Activated naive CD8-positive, alpha-beta T cell treated with anti-CD3 and anti-CD28 coated beads, Interleukin-2, amount 10 ng/mL, durations not matched to agents 7 days and 5 days (primary cell): ENCODE data around the gene CCDC57. TPM values are rescaled to one million over a fixed set of nuclear protein-coding genes. Genes with fewer than 3 reads are reported as not detected.
"Not testable (repeated sequence)": the region's sequence is repeated elsewhere in the genome, so short reads cannot be mapped to it uniquely, and the experiment has no call there.

Source experiments
- ATAC-seq: fragments of 150-1000 bp; cut with Tn5 transposase; one replicate; pipeline ENCODE4 v1.10.0; 2021; ENCODE audit warnings: low read depth, moderate library complexity
- POLR2A ChIA-PET: fragments of 350-600 bp; sonication (Branson Sonifier 250); formaldehyde crosslinking; loops from one replicate; lab custom pipeline; 2021; ENCODE audit warnings: antibody characterized with exemption; lab: Charles Lee
- DNase-seq: peaks from one replicate; pipeline ENCODE4 v3.0.0; 2021
- H3K27ac Mint-ChIP-seq: one replicate; pipeline ENCODE4 v1.8.0; 2022; ENCODE audit warnings: mild to moderate bottlenecking, mixed read lengths
- H3K27me3 Mint-ChIP-seq: one replicate; pipeline ENCODE4 v1.8.0; 2022; ENCODE audit warnings: mild to moderate bottlenecking, moderate library complexity, mixed read lengths
- H3K36me3 Mint-ChIP-seq: one replicate; pipeline ENCODE4 v1.8.0; 2021; ENCODE audit warnings: mild to moderate bottlenecking, mixed read lengths
- H3K4me1 Mint-ChIP-seq: one replicate; pipeline ENCODE4 v1.8.0; 2021; ENCODE audit warnings: mixed read lengths
- H3K4me3 Mint-ChIP-seq: one replicate; pipeline ENCODE4 v1.8.0; 2022; ENCODE audit warnings: mild to moderate bottlenecking, moderate library complexity, mixed read lengths
- H3K9me3 Mint-ChIP-seq: one replicate; pipeline ENCODE4 v1.8.0; 2021; ENCODE audit warnings: mixed read lengths
- total RNA-seq, 2 experiments: library from RNA; stranded (reverse); gene quantifications; one replicate each; pipeline ENCODE4 v1.2.3, GENCODE V29; 2021

Gene CCDC57
- 10 to 100 TPM; 79.5 to 81.7 TPM for total RNA-seq

DNA sequence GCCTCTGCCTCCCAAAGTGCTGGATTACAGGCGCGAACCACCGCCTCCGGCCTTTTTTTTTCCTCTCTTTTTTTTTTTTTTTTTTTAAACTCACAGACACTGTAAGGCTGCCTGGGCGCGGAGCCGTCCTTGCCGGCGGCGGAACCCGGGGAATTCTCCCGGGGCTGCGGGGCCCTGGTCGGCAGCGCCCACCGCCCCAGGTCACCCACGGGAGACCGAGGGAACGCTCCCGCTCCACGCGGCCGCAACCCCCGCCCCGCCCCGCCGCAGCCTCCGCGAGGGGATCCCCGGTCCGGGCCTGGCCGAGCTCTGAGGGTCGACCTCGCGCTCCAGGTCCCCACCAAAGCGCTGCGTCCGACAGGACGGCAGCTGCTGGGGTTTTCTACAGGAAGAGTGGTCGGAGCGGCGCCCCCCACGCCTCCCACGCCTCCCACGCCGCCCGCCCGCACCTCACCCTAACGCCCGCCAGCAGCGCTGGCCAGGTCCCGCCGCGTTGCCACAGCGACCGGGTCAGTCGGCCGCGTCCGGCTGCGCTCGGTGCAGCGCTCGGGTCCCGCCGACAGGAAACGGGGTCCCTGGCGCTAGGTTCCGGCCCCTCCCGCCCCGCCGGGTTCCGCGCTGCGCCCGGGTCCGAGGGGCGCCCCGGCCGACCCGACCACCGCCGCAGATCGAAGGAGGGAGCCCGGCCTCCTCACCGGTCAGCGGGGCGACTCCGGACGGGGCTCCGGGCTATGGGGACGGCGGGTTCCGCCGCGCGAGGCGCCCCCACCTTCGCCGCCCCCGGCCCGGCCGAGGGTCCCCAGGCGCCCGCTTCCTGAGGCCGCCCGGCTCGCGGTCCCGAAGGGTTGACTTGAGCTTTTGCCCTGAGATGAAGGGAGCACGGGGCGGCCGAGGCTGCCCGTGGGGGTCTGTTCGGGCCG lies at the start of gene CCDC57:
TSS of gene CCDC57 (minus strand) at position 512 of the 920 bp plus-strand sequence. CDS start 10,898 bp downstream, outside the sequence.
- peak within 1 kb of the TSS; percentile 83 for H3K4me3 Mint-ChIP-seq
- peaks cover 32% of the 10 kb centered on the region for H3K4me1 Mint-ChIP-seq
- peaks cover 5% of the 10 kb centered on the region for H3K36me3 Mint-ChIP-seq
- no peaks in the 10 kb centered on the region for H3K9me3 Mint-ChIP-seq
- POLR2A ChIA-PET: interaction anchor here (0.9 to 3.9 kb wide), 8 partner anchors 11 to 90 kb away, joined by 3 to 15 read pairs (median 7); partner anchors contain the start of gene SLC16A3
- ATAC-seq (peak; percentile 76), DNase-seq (peak; percentile 86)
- H3K27ac Mint-ChIP-seq: peak within 1 kb of the TSS; percentile 86
- no peaks in the 10 kb centered on the region for H3K27me3 Mint-ChIP-seq

GRCh38 chr17:82262344-82262743 lies 49.7 kb upstream of the CCDC57 start:
- no peaks in the 10 kb centered on the region for H3K27me3 Mint-ChIP-seq
- DNase-seq (no peak), ATAC-seq (no peak)
- peaks cover 53% of the 10 kb centered on the region for H3K36me3 Mint-ChIP-seq
- H3K27ac Mint-ChIP-seq: no peak overlapping the region
- POLR2A ChIA-PET: no interaction called here
- H3K4me3 Mint-ChIP-seq: no peak overlapping the region
- peaks cover 13% of the 10 kb centered on the region for H3K4me1 Mint-ChIP-seq
- peaks cover 5% of the 10 kb centered on the region for H3K9me3 Mint-ChIP-seq

DNA sequence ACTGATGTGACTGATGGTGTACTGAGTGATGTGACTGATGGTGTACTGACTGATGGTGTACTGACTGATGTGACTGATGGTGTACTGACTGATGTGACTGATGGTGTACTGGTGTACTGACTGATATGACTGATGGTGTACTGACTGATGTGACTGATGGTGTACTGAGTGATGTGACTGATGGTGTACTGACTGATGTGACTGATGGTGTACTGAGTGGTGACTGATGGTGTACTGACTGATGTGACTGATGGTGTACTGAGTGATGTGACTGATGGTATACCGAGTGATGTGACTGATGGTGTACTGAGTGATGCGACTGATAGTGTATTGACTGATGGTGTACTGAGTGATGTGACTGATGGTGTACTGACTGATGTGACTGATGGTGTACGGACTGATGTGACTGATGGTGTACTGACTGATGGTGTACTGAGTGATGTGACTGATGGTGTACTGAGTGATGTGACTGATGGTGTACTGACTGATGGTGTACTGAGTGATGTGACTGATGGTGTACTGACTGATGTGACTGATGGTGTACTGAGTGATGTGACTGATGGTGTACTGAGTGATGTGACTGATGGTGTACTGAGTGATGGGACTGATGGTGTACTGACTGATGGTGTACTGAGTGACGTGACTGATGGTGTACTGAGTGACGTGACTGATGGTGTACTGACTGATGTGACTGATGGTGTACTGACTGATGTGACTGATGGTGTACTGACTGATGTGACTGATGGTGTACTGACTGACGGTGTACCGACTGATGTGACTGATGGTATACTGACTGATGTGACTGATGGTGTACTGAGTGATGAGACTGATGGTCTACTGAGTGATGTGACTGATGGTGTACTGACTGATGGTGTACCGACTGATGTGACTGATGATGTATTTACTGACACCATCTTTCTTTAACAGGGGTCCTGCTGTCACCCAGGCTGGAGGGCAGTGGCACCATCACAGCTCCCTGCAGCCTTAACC lies 47.6 kb upstream of the CCDC57 start:
- H3K9me3 Mint-ChIP-seq, H3K4me1 Mint-ChIP-seq, DNase-seq, POLR2A ChIA-PET, ATAC-seq, H3K27me3 Mint-ChIP-seq, H3K4me3 Mint-ChIP-seq, H3K27ac Mint-ChIP-seq: not testable (repeated sequence)
- peaks cover 67% of the 10 kb centered on the region for H3K36me3 Mint-ChIP-seq

- Mint-ChIP-seq H3K27me3 (no peaks in the 10 kb centered on the region), H3K4me1 (peaks cover 10% of the 10 kb centered on the region), H3K36me3 (peaks cover 61% of the 10 kb centered on the region), H3K27ac (no peak overlapping the region), H3K9me3 (peaks cover 6% of the 10 kb centered on the region), H3K4me3 (no peak overlapping the region)
- ATAC-seq (no peak), DNase-seq (no peak)
- POLR2A ChIA-PET: no interaction called here
Measured at GRCh38 chr17:82258555-82258954, 45.9 kb upstream of the CCDC57 start.

- H3K4me1 Mint-ChIP-seq: peaks cover 8% of the 10 kb centered on the region
- no peak overlapping the region for H3K4me3 Mint-ChIP-seq
- ATAC-seq (peak; percentile 67), DNase-seq (no peak)
- POLR2A ChIA-PET: no interaction called here
- peak overlapping the region; percentile 73 for H3K27ac Mint-ChIP-seq
- peaks cover 67% of the 10 kb centered on the region for H3K36me3 Mint-ChIP-seq
- H3K9me3 Mint-ChIP-seq: peaks cover 6% of the 10 kb centered on the region
- no peaks in the 10 kb centered on the region for H3K27me3 Mint-ChIP-seq
Measured at GRCh38 chr17:82257473-82257872, 44.8 kb upstream of the CCDC57 start.

- peaks cover 6% of the 10 kb centered on the region for H3K9me3 Mint-ChIP-seq
- no peaks in the 10 kb centered on the region for H3K27me3 Mint-ChIP-seq
- no peak for ATAC-seq
- peaks cover 8% of the 10 kb centered on the region for H3K4me1 Mint-ChIP-seq
- POLR2A ChIA-PET: no interaction called here
- peaks cover 66% of the 10 kb centered on the region for H3K36me3 Mint-ChIP-seq
- H3K27ac Mint-ChIP-seq: no peak overlapping the region
- H3K4me3 Mint-ChIP-seq: no peak overlapping the region
- no peak for DNase-seq
Measured at GRCh38 chr17:82256242-82256885, 43.7 kb upstream of the CCDC57 start.

GRCh38 chr17:82255402-82255972 lies 42.8 kb upstream of the CCDC57 start:
- Mint-ChIP-seq H3K4me1 (peaks cover 8% of the 10 kb centered on the region), H3K36me3 (peaks cover 62% of the 10 kb centered on the region), H3K4me3 (no peak overlapping the region), H3K9me3 (peaks cover 3% of the 10 kb centered on the region), H3K27ac (no peak overlapping the region), H3K27me3 (no peaks in the 10 kb centered on the region)
- ATAC-seq (no peak), DNase-seq (no peak)
- POLR2A ChIA-PET: no interaction called here

DNA sequence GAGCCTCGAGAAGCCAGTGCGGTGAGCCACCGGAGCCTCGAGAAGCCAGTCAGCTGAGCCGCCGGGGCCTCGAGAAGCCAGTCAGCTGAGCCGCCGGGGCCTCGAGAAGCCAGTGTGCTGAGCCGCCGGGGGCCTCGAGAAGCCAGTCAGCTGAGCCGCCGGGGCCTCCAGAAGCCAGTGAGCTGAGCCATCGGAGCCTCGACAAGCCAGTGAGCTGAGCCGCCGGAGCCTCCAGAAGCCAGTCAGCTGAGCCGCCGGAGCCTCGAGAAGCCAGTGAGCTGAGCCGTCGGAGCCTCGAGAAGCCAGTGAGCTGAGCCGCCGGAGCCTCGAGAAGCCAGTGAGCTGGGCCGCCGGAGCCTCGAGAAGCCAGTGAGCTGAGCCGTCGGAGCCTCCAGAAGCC lies 42.1 kb upstream of the CCDC57 start:
- not testable (repeated sequence) for H3K9me3 Mint-ChIP-seq, H3K27me3 Mint-ChIP-seq

DNA sequence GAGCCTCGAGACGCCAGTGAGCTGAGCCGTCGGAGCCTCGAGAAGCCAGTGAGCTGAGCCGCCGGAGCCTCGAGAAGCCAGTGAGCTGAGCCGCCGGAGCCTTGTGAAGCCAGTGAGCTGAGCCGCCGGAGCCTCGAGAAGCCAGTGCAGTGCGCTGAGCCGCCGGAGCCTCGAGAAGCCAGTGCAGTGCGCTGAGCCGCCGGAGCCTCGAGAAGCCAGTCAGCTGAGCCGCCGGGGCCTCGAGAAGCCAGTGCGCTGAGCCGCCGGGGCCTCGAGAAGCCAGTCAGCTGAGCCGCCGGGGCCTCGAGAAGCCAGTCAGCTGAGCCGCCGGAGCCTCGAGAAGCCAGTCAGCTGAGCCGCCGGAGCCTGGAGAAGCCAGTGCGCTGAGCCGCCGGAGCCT lies 41.5 kb upstream of the CCDC57 start:
- H3K27me3 Mint-ChIP-seq, ATAC-seq, DNase-seq, H3K27ac Mint-ChIP-seq, H3K4me1 Mint-ChIP-seq, H3K4me3 Mint-ChIP-seq, H3K9me3 Mint-ChIP-seq: not testable (repeated sequence)
- POLR2A ChIA-PET: interaction anchor here (1.1 kb wide), 1 partner anchor 38 kb away, joined by 5 read pairs; no protein-coding TSS in a partner anchor
- H3K36me3 Mint-ChIP-seq: peaks cover 55% of the 10 kb centered on the region

More for the DNA sequence above, 42.1 kb upstream of the CCDC57 start:
- H3K36me3 Mint-ChIP-seq: peaks cover 54% of the 10 kb centered on the region
- H3K4me1 Mint-ChIP-seq, ATAC-seq, POLR2A ChIA-PET, DNase-seq, H3K27ac Mint-ChIP-seq, H3K4me3 Mint-ChIP-seq: not testable (repeated sequence)

DNA sequence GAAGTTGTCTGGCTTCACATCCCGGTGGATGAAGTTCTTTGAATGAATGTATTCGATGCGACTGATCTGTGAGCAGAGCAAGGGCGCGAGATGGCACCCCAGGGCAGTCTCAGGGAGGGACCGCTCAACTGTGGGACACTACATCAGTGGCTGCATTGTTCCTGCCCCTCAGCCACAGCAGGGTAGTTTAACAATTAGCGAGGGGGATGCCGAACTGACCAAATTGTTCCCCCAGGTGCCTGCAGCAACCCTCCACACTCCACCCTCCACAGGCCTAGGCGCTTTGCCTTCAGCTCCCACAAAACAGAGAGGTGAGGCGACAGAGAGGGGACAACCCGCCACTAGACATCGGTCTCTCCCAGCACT lies 40.5 kb upstream of the CCDC57 start:
- DNase-seq (no peak), ATAC-seq (no peak)
- H3K4me3 Mint-ChIP-seq: no peak overlapping the region
- H3K36me3 Mint-ChIP-seq: peaks cover 53% of the 10 kb centered on the region
- POLR2A ChIA-PET: interaction anchor here (1.1 kb wide), 1 partner anchor 39 kb away, joined by 5 read pairs; no protein-coding TSS in a partner anchor
- H3K9me3 Mint-ChIP-seq: peaks cover 2% of the 10 kb centered on the region
- peaks cover 9% of the 10 kb centered on the region for H3K4me1 Mint-ChIP-seq
- no peak overlapping the region for H3K27ac Mint-ChIP-seq
- no peaks in the 10 kb centered on the region for H3K27me3 Mint-ChIP-seq

- Mint-ChIP-seq H3K27me3 (no peaks in the 10 kb centered on the region), H3K36me3 (peaks cover 53% of the 10 kb centered on the region), H3K9me3 (peaks cover 2% of the 10 kb centered on the region), H3K4me3 (no peak overlapping the region), H3K27ac (no peak overlapping the region), H3K4me1 (peaks cover 11% of the 10 kb centered on the region)
- ATAC-seq (no peak), DNase-seq (no peak)
- POLR2A ChIA-PET: no interaction called here
Measured at GRCh38 chr17:82252511-82253178, 40.0 kb upstream of the CCDC57 start.

- Mint-ChIP-seq H3K4me1 (peaks cover 7% of the 10 kb centered on the region), H3K4me3 (no peak overlapping the region), H3K27me3 (no peaks in the 10 kb centered on the region), H3K27ac (no peak overlapping the region), H3K36me3 (peaks cover 39% of the 10 kb centered on the region), H3K9me3 (peaks cover 2% of the 10 kb centered on the region)
- DNase-seq (no peak), ATAC-seq (no peak)
- POLR2A ChIA-PET: no interaction called here
Measured at GRCh38 chr17:82250868-82251500, 38.3 kb upstream of the CCDC57 start.
